ENCODE measurements around the gene ABCC8.

- no peak for TF ChIP-seq EZH2 (IDR thresholded peaks at IDR 0.05)
- TF ChIP-seq POLR2AphosphoS5 (IDR thresholded peaks at IDR 0.05; ENCODE audit: borderline replicate concordance, low read depth, low read length), result no peak
Observed at GRCh38 chr11:17518366-17518765, 41.7 kb upstream of the ABCC8 start.

All from SK-N-MC (cell line).